HG03159 (cell line): ENCODE measurements around the gene CORO1C.

Source experiments
- ATAC-seq: cut with Tn5 transposase; IDR thresholded peaks from one replicate; pipeline ENCODE4 v1.9.1; 2021; ENCODE audit warnings: mild to moderate bottlenecking, moderate library complexity; ENCODE audit not compliant: unreplicated experiment

Gene CORO1C

DNA sequence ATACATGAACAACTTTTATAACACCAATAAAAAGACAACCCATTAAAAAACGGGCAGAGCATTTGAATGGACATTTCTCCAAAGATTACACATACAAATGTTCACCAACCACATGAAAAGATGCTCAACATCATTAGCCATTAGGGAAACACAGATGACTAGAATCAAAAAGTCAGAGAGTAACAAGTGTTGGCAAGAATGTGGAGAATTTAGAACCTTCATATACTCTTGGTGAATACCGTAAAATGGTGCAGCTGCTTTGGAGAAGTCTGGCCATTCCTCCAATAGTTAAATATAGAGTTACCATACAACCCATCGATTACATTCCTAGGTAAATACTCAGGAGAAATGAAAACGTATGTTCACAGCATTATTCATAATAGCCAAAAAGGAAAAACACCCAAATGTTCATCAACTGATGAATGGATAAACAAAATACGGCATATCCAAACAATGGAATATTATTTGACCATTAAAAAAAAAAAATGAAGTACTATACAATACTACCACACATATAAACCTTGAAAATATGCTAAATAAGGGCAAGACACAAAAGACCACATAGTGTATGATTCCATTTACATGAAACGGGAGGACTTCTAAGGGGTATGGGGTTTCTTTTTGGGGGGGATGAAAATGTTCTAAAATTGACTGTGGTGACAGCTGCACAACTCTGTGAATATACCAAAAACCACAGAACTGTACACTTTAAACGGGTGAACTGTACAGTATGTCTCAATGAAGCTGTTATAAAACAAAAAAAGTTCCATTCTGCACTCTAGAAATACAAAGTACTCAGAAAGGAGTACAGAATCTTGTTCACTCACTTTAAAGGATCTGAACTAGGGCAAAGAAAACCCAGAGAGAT lies 3.2 kb downstream of the CORO1C start:
- ATAC-seq: no peak

DNA sequence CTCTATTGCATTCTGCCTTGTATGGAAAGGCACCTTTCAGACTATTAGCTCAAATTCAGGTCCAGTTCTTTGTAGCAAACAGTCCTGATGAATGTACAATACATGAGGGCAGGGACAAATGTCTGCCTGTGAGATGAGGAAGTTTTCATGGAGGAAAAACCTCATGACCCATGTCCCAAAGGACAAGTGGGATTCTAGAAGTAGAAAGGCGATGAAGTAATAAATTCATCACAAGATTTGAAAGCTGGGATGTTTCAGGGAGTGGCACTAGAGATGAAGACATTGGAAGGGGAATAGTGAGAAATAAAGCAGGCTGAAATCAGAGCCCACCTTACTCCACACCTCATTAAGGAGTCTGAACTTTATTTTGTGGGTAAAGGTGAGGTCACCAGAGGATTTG lies 4.2 kb downstream of the CORO1C start:
- no peak for ATAC-seq

DNA sequence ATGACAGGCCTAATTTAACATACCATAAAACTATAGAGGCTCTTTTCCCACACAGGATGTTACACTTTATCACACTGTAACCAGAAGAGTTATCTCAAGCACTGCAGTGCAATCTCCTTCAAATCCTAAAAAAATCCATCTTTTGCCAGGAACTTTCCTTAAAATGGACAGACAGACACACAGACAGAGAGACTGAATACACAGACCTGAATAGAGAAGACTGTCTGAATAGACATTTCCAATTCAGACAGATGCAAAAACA lies 6.5 kb downstream of the CORO1C start:
- no peak for ATAC-seq

DNA sequence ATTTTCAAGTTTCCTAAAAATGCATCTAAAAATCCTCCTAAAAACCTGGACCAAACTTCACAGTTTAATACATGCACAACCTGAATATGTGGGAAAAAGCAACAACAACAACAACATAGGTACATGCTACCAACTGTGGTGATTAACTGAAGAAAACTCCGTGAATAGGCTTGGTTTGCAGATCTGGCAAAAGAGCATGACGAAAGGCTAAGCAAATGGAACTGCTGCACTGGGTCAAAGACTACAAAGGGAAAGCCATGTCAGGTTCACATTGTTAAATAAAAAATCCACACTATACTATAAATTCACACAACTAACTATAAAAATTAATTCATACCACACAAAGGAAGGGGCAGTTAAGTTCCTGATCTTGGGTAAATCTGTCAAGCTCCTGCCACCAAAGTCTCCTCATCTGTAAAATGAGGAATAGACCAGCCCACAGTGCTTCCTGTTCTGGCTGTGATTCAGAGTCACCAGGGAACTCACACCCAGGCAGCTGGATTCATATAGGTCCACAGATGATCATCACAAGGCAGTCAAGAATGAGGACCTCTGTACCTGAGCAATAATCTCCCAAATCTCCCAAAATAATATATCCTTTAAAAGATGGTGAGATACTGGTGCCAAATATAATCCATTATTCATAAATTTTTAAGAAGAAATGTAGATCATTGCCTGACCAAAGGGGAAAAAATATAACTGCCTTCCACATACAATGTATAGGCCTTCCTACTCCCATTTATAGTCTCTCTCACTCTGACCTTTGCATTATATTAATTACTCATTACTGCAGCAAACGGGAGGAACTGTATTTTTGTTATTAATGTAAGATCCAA lies 7.0 kb downstream of the CORO1C start:
- no peak for ATAC-seq

DNA sequence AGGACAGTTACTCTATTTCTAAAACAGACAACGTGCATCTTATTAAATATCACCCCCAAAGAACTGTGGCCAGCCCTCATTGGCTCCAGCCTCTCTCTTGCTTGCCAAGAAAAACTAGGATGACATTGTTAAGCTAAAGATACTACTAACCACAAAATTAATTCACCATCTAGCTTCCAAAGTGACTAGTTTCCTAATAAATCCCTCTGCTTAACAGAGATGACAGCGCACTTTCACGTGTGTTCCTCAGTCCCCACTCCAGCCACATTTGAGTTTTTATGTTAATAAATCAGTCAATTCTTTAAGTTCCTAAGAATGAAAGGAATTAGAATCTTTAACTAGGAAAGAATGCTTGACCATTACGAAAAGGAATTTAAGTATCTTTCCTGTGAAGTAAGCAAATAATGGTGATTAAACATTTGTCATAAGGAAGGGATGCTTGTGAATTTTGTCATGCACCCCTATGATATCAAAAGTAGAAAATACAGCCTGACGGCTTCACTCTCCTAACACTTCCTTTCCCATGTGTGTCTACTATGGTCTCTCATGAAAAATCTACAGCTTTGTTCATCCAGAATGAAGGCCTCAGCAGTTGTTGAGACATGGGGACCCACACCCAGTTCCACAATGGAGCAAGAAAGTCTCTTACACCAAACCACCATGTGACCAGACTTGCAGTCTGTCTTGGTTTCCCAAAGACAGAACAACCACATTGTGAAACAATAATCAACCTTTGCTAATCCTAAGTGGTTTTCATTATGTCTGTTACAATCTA lies 8.1 kb downstream of the CORO1C start:
- ATAC-seq: no peak

DNA sequence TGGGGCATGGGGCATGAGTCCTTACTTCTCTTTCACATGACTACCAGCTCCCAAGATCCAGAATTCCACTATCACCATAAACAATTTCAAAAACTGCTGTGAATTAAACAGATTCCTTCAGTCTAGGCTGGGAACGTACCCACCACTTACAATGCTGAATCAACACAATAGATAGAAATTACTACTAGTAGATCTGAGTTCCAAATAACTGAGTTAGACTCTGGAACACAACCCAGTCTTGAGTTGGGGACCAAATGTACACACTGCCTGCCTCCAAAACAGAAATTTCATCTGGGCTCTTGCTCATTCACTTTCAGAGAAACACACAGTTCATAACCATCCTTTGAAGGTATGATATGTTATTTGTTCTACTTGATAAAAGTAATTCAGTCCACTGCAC lies 8.9 kb downstream of the CORO1C start:
- no peak for ATAC-seq

DNA sequence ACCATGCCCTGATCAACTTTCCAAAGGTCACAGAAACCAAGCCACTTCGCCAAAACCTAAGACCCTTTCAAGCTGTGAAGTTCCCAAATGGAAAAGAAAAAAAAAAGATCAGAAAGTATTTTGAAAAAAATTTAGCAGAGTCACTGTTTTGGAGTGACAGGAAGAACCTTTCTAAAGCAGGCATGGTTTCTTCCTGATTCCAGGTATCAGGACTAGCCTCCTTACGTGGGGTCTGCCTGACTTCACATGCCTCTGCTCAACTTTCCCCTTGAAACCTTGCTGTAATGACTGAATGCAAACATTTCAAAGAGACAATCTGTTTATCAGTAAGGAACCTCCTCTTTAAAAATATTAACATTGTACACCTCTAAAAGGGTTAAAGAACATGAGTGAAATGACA lies 9.5 kb downstream of the CORO1C start:
- ATAC-seq: no peak

DNA sequence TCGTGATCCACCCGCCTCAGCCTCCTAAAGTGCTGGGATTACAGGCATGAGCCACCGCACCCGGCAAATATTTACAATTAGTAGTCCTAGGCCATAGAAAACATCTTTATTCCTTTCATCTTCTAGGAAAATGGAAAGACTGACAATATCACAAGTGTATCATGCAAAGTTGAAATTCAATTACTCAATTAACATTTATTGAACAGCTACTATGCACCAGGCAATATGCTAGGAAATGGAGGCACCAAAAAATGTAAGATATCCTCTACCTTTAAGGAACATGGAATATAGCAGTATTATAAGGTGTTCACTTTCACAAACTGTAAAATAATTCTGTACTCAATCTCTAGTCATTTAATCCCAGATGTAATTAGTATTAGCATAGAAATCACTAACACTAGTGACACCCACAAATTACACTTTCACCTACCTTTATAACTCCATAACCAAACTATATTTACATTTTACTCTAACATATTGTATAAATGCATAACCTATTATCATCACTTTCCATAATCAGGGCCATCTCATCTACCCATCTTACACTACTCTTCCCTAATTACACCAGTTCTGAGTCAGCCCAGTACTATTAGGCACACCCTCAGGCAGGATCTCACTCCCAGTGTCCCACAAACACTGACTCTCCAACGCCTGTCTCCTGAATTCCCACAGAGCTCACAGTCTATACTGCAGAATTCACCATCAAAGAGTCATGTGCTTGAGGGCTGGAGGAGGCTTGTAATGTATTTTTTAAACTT lies 10.4 kb downstream of the CORO1C start:
- ATAC-seq: no peak

DNA sequence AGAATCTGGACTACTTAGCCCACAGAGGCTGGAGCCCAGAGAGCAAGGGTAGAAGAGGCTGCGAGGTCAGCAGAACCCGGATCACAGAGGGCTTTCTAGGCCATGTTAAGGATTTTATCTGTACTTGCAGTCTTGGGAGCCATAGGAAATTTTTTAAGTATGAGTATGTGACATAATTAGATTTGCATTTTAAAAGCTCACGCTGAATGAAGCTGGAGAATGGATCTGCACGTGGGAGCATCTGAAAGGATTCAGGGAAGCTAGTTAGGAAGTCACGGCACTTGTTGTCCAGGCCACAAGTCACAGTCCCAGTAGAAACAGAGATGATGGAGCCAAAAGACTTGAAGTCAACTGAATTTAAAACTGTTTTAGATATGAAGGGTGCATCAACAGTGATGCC lies 14.1 kb downstream of the CORO1C start:
- ATAC-seq: no peak

DNA sequence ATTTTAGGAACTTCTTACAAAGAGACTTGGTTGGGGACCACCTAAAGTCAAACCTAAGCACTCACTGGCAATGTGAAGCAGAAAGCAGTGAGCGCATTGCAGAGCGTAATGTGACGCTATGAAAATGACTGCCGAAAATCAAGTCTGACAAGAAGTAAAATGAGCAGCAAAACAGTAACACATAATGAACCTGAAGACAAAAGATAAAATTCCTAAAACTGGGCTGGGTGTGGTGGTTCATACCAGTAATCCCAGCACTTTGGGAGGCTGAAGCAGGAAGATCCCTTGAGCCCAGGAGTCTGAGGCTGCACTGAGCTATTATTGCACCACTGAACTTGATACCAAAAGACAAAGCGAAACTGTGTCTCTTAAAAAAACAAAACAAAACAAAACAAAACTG lies 16.5 kb downstream of the CORO1C start:
- no peak for ATAC-seq

DNA sequence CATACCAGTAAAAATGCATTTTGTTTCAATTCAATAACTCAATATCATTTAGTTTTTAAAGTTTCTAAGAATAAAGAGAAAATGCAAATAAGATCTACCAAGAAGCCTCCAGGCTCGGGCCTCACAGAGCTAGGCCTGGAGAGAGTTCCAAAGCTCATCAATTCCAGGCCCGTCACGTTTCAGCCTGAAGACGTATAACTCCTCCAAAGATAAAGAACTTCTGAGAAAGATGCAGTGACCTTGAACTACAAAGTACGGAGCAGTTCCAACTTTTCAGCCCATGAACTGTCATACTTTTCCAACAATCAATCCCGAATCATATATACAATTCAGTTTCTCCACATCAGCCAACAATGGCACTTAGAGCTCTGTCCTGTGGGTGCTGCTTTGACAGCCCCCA lies 17.8 kb downstream of the CORO1C start:
- no peak for ATAC-seq

DNA sequence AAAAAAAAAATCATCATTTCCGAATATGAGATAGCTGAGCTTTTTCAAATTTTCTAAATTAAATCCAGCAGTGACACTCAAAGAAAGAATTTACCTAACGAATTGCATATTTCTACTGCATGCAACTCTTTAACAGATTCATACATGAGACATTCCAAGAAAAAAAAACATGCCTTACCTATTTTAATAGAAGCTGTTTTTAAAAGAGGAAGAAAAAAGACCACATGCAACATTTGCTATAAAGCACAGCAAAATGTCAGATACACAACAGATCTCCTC lies 18.5 kb downstream of the CORO1C start:
- no peak for ATAC-seq

DNA sequence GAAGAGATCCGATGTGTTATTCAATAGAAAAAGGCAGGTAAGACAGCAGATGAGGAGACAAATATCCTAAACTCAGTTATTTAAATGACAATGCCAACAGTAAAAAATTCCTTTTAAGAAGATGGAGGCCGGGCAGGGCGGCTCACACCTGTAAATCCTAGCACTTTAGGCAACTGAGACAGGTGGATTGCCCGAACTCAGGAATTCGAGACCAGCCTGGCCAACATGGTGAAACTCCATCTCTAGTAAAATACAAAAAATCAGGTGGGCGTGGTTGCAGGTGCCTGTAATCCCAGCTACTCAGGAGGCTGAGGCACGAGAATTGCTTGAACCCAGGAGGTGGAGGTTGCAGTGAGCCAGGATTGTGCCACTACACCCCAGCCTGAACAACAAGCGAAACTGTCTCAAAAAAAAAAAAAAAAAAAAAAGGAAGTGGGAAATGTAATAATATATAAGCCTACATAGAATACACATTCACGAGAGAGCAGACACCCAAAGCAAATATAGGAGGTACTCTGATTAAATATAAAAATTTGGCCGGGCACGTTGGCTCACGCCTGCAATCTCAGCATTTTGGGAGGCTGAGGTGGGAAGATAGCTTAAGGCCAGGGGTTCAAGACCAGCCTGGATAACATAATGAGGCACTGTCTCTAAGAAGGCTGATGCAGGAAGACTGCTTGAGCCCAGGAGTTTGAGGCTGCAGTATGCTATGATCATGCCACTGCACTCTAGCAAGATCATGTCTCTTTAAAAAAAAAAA lies 19.0 kb downstream of the CORO1C start:
- ATAC-seq: no peak

DNA sequence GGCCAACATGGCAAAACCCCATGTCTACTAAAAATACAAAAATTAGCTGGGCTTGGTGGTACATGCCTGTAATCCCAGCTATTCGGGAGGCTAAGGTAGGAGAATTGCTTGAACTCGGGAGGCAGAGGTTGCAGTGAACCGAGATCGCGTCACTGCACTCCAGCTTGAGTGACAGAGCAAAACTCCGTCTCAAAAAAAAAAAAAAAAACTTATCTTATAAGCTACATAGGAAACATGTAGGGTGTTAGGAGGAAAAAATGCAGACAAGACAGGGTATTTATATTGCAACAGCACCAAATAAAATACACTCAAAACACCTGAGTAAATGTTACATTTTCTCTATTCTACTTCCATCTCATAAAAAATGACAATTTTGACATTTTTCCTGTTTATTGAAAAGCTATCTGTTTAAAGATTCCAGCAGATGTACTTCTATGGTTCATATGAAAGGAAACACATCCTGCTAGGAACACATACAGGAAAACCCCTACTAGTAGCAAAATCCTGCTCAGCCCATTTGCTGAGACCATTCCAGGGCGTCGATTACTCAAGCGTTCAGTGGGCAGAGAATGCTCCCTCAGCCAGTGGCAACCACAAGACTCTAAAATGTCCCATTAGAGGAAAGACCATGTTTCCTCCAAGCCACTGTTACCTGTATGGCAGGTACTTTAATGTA lies 19.7 kb downstream of the CORO1C start:
- ATAC-seq: no peak

DNA sequence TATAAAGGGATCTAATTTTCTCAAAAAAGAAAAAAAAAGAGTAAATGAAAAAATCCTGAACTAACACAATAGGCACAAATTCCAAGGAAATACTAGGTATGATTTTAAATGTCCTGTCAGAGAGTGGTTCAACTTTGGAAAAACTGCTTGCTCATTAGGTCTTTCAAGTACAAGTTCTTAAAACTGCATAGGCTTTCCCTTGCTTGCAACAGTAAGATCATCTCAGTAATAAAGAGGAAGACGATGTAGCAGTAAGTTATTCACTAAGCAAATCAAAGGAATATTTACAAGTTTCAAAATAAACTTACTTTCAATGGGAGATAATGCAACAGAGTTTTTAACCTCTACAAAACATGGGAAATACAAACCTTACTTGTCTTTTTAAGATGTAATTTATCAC lies 21.6 kb downstream of the CORO1C start:
- no peak for ATAC-seq

DNA sequence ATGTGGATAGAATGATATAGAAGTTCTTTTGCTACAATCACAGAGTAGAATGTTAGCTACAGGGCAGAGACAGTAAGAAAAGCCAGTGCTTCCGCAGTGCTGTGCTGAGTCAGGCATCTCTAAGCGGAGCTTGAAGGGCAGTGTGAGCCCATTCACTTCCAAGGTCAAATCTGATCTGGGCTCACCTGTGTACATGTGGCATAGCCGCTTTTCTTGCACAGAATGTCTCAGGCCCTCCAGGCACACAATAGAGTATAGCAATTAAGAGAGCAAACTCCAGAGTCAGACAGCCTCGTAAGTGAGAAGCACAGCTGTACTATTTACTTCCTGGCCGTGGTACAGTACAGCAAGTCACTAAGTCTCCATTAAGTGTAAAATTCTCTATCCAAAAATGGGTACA lies 26.8 kb downstream of the CORO1C start:
- ATAC-seq: no peak

DNA sequence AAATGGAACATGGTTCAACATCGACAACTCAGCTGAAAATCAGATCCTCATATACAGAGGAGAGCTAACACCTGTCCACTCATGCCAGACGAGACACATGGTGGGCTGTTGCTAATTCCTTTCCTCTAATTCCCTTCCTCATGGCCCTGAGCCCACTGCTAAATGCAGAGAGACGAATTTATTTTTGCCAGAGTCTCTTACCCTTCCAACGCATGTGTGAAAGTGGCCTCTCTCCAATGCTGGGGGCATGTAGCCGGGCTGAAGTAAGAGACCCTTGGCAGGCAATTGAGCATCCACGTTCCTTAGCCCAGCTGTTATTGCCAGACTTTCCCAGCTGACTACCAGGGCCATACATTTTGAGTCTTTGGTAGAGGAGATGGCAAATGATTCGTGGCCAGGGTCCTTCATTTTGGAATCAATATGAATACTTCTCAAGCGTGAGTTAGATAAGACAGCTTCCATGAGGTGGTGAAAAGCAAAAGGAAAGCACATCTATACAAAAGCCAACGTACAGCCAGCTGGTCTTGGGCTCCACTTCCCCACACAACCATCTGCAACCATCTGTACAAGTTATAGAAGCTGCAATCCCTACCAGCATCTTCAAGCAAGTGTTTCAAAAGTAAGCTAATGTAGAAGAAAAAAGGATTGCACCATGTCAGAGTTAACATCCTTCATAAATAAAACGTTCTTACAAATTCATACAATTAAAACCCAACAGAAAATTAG lies 28.6 kb downstream of the CORO1C start:
- no peak for ATAC-seq

DNA sequence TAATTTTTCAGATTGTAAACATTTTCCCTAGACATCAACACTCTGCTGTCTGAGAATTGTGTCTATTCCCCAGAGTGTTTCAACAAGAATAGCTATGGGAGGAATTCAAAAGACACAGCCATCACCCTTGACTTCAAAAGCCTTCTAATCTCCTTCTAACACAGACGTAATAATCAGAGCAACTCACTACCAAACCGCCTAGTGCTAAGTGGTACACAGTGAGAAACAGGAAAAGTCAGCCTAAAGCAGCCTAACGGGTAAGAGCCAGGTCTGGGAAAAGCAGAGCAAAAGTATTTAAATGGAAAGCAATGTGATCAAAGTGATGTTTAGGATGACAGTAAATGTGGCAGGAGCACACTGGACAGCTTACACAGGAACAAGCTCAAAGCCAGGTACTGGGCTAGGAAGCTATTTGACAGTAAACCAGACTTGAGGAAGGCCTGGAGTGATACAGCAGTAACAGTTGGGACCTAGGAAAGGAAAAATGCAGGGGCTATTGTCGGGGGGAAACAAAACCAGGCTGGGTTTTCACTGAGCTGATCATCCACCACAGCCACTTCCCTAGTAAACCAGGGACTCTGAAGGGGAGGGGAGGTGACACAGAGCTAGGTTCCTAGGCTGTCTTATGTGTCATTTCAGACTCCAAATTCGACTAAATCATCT lies 29.4 kb downstream of the CORO1C start:
- ATAC-seq: no peak
